BLaER1 treated with 17β-estradiol and CSF1 and Interleukin-3, amounts not matched to agents 10 nM and 100 nM (cell line): Measurements from ENCODE around the gene DOCK1.

ENCODE experiments used
- H3K27ac ChIP-seq, 11 experiments: shearing (Covaris generic); formaldehyde crosslinking; 2 replicates each; pipeline ENCODE4 v1.8.1; 2022
- H3K27me3 ChIP-seq, 11 experiments: shearing (Covaris generic); formaldehyde crosslinking; 2 replicates each; pipeline ENCODE4 v1.8.1; 2022
- H3K36me3 ChIP-seq, 11 experiments: shearing (Covaris generic); formaldehyde crosslinking; 2 replicates each; pipeline ENCODE4 v1.8.1; 2022
- H3K4me1 ChIP-seq, 10 experiments: shearing (Covaris generic); formaldehyde crosslinking; 2 replicates each; pipeline ENCODE4 v1.8.1; 2022
- H3K4me2 ChIP-seq, 11 experiments: shearing (Covaris generic); formaldehyde crosslinking; 2 replicates each; pipeline ENCODE4 v1.8.1; 2022
- H3K4me3 ChIP-seq, 10 experiments: shearing (Covaris generic); formaldehyde crosslinking; 2 replicates each; pipeline ENCODE4 v1.8.1; 2022
- H3K9ac ChIP-seq, 11 experiments: shearing (Covaris generic); formaldehyde crosslinking; 2 replicates each; pipeline ENCODE4 v1.8.1; 2022
- H3K9me3 ChIP-seq, 11 experiments: shearing (Covaris generic); formaldehyde crosslinking; replicated peaks in 1 of 11; 2 replicates each; pipeline ENCODE4 v1.8.1; 2022
- H4K20me1 ChIP-seq, 11 experiments: shearing (Covaris generic); formaldehyde crosslinking; 2 replicates each; pipeline ENCODE4 v1.8.1; 2022
- Cebpa-rat ChIP-seq, 11 experiments: shearing (Covaris generic); IDR thresholded peaks; 2 replicates each; pipeline ENCODE4 v1.8.1; 2022

Gene DOCK1

DNA sequence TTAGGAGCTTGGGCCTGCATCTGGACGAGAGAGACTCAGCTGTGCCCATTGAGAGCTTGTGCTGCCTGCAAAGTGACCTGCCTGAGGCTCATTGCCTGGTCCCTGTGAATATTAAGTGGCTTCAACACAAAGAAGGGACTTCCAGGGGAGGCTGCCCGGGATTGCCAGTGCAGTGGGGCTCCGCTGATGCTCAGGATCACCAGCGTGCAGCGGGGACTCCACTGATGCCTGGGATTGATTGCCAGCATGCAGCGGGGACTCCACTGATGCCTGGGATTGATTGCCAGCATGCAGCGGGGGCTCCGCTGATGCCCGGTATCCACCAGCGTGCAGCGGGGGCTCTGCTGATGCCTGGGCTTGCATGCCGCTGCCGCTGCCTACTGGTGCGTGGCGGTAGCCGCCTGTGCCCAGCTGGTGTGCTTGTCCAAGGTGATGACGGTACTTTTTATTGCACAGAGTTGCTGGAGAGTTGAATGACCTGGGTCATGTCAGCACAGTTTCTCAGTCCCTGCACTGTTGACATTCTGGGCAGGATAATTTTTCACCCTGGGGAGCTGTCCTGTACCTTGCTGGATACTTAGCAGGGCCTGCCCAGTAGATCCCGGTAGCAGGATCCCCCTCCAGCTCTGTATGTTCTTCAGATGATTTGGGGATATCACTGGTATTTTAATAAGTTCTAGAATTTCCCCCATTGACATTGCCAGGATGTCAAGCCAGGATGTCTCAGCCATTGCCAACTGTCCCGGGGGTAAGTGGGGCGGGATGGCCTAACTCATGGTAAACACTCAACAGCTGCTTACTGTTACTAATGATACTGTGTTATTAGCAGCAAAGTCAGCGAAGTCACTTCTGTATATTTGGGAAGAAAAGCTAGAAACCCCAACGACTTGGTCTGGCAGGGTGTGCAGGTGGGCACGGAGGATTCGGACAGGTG, 13.0 kb downstream of the DOCK1 start:
- Histone ChIP-seq H3K9ac (no peak overlapping the region), H3K27me3 (no peaks in the 10 kb centered on the region), H3K36me3 (no peaks in the 10 kb centered on the region), H3K4me3 (no peak overlapping the region), H3K9me3 (peaks cover 0 to 9% (median 0%) of the 10 kb centered on the region in 11 experiments; a peak in 4 of 22 replicates), H4K20me1 (no peaks in the 10 kb centered on the region), H3K4me2 (no peak overlapping the region), H3K27ac (no peak overlapping the region), H3K4me1 (no peaks in the 10 kb centered on the region)
- TF ChIP-seq Cebpa-rat (IDR thresholded peaks at IDR 0.05) = no peak

DNA sequence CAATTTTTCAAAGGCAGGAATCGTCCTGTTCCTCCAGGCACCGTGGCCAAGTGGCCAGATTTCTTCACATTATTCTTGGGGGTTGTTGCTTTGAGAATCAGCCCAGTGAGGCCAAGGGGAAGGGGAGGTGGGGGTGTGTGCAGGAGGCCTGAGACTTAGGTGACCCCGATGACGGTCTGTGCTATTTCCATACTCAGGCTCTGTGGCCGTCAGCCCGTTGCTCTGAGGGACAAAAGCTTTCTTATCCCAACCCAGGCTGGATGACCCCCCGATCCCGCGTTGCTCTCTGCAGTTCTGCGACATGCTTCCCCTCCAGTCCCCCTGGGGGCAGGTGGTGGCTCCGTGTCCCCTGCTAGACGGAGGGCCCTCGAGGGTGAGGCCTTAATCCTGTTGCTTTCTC, 14.2 kb downstream of the DOCK1 start:
- no peak overlapping the region for H3K9ac ChIP-seq
- H3K4me2 ChIP-seq = no peak overlapping the region
- peaks cover 0 to 9% (median 0%) of the 10 kb centered on the region in 11 experiments; a peak in 4 of 22 replicates for H3K9me3 ChIP-seq
- no peak overlapping the region for H3K27ac ChIP-seq
- H3K4me3 ChIP-seq = no peak overlapping the region
- H4K20me1 ChIP-seq = no peaks in the 10 kb centered on the region
- H3K36me3 ChIP-seq = no peaks in the 10 kb centered on the region
- no peak for TF ChIP-seq Cebpa-rat (IDR thresholded peaks at IDR 0.05)
- no peaks in the 10 kb centered on the region for H3K27me3 ChIP-seq
- no peaks in the 10 kb centered on the region for H3K4me1 ChIP-seq

DNA sequence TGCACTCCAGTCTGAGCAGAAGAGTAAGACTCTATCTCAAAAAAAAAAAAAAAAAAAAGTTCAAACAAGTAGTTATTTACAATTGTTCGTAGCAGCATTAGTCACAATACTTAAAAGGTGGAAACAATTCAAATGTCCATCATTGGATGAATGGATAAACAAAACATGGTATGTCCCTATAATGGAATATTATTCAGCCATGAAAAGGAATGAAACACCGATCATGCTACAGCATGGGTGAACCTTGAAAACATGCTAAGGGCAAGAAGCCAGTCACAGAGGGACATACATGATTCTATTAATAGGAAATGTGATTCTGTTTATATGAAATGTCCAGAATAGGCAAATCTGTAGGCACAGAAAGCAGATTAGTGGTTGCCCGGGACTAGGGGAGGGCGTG, 15.9 kb downstream of the DOCK1 start:
- Histone ChIP-seq H3K36me3 (no peaks in the 10 kb centered on the region), H3K9ac (no peak overlapping the region), H3K9me3 (peaks cover 0 to 5% (median 0%) of the 10 kb centered on the region in 11 experiments; a peak in 3 of 22 replicates), H3K27ac (no peak overlapping the region), H4K20me1 (no peaks in the 10 kb centered on the region), H3K4me3 (no peak overlapping the region), H3K4me2 (no peak overlapping the region), H3K27me3 (no peaks in the 10 kb centered on the region), H3K4me1 (no peaks in the 10 kb centered on the region)
- no peak for TF ChIP-seq Cebpa-rat (IDR thresholded peaks at IDR 0.05)

DNA sequence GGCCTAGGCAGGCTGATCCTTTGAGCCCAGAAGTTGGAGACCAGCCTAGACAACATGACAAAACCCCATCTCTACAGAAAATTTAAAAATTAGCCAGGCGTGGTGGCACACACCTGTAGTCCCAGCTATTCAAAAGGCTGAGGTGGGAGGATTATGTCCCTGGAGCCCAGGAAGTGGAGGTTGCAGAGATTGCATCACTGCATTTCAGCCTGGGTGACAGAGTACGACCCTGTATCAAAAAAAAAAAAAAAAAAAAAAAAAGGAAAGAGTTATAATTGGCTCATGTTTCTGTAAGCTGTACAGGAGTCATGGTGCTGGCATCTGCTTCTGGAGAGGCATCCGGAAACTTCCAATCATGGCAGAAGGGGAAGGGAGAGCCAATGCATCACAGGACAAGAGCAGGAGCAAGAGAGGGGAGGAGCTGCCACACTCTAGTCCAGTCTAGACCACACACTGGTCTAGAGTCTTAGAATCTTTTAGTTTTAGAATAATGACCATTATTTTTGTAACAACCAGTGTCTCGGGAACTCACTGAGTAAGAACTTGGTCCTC, 16.8 kb downstream of the DOCK1 start:
- Histone ChIP-seq H4K20me1 (no peaks in the 10 kb centered on the region), H3K4me1 (no peaks in the 10 kb centered on the region), H3K27me3 (no peaks in the 10 kb centered on the region), H3K27ac (no peak overlapping the region), H3K4me2 (no peak overlapping the region), H3K9me3 (peaks cover 0 to 5% (median 0%) of the 10 kb centered on the region in 11 experiments; a peak in 3 of 22 replicates), H3K9ac (no peak overlapping the region), H3K4me3 (no peak overlapping the region), H3K36me3 (no peaks in the 10 kb centered on the region)
- no peak for TF ChIP-seq Cebpa-rat (IDR thresholded peaks at IDR 0.05)

DNA sequence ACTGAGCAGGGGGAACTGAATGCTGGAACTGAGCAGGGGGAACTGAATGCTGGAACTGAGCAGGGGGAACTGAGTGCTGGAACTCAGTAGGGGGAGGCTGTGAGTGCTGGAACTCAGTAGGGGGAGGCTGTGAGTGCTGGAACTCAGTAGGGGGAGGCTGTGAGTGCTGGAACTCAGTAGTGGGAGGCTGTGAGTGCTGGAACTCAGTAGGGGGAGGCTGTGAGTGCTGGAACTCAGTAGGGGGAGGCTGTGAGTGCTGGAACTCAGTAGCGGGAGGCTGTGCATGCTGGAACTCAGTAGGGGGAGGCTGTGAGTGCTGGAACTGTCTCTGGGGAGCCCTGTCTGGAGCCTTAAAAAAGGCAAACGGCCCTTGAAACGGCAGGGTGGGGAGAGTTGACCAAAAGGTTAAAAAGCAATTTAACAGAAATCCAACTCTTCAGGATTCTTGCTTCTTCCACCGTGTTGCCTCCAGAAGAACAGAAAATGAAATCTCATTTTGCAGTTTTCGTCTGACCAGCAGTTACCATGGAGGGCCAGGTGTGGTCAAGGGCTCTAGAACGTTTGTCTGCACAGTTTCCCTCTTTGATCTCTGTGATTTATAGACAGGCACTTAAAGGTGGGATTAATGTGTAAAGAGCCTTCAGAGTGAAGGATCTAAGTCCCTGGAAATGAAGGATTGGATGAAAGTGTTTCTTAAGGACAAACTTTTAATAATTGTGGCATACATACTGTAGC, 19.1 kb downstream of the DOCK1 start:
- no peak for TF ChIP-seq Cebpa-rat (IDR thresholded peaks at IDR 0.05)
- Histone ChIP-seq H3K9me3 (peaks cover 0 to 4% (median 0%) of the 10 kb centered on the region in 11 experiments; a peak in 2 of 22 replicates), H4K20me1 (no peaks in the 10 kb centered on the region), H3K36me3 (no peaks in the 10 kb centered on the region), H3K27me3 (no peaks in the 10 kb centered on the region), H3K4me3 (no peak overlapping the region), H3K4me2 (no peak overlapping the region), H3K9ac (no peak overlapping the region), H3K4me1 (no peaks in the 10 kb centered on the region), H3K27ac (no peak overlapping the region)

DNA sequence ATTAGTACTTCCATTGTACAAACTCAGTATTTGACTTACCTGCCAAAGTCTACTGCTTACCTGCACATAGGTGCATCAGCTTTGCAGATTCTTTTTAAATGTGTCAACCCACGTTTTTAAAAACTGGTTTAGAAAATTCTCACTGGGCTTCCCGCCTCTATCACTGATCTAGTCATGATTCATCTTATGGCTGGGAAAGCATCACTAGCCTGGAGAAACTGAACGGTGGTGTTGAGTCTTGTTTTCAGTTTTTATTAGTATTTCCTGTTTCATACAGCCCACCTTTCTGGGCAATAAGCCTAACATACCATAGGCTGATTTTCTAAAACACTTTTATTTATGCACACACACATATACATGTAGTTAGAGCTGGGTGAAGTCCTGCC, 19.7 kb downstream of the DOCK1 start:
- no peak overlapping the region for H3K27ac ChIP-seq
- no peaks in the 10 kb centered on the region for H3K27me3 ChIP-seq
- no peaks in the 10 kb centered on the region for H3K36me3 ChIP-seq
- no peak overlapping the region for H3K9ac ChIP-seq
- H3K4me1 ChIP-seq = no peaks in the 10 kb centered on the region
- peaks cover 0 to 4% (median 0%) of the 10 kb centered on the region in 11 experiments; a peak in 2 of 22 replicates for H3K9me3 ChIP-seq
- no peak for TF ChIP-seq Cebpa-rat (IDR thresholded peaks at IDR 0.05)
- no peak overlapping the region for H3K4me3 ChIP-seq
- H4K20me1 ChIP-seq = no peaks in the 10 kb centered on the region
- H3K4me2 ChIP-seq = no peak overlapping the region

DNA sequence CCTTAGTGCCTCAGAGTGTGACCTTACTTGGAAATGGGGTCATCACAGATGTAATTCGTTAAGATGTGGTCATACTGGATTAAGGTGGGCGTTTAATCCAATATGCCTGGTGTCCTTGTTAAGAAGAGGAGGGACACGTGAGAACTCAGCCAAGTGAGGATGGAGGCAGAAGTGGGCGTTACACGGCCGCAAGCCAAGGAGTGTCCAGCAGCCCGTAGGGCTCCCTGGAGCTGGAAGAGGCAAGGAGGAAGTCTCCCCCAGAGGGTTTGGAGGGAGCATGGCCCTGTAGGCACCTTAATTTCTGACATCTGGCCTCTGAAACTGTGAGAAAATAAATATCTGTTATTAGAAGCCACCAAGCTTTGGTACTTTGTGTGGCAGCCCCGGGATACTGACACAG, 21.3 kb downstream of the DOCK1 start:
- H3K27ac ChIP-seq = no peak overlapping the region
- no peak for TF ChIP-seq Cebpa-rat (IDR thresholded peaks at IDR 0.05)
- no peaks in the 10 kb centered on the region for H3K36me3 ChIP-seq

GRCh38 chr10:126927799-126928198, 22.6 kb downstream of the DOCK1 start:
- H4K20me1 ChIP-seq = no peaks in the 10 kb centered on the region
- no peak overlapping the region for H3K4me3 ChIP-seq
- no peaks in the 10 kb centered on the region for H3K36me3 ChIP-seq
- no peak overlapping the region for H3K27ac ChIP-seq
- H3K9ac ChIP-seq = no peak overlapping the region
- no peaks in the 10 kb centered on the region for H3K9me3 ChIP-seq
- no peak overlapping the region for H3K4me2 ChIP-seq
- H3K4me1 ChIP-seq = no peaks in the 10 kb centered on the region
- no peaks in the 10 kb centered on the region for H3K27me3 ChIP-seq
- no peak for TF ChIP-seq Cebpa-rat (IDR thresholded peaks at IDR 0.05)

More for the DNA sequence above, 21.3 kb downstream of the DOCK1 start:
- H3K27me3 ChIP-seq = no peaks in the 10 kb centered on the region
- H3K9ac ChIP-seq = no peak overlapping the region
- H3K4me3 ChIP-seq = no peak overlapping the region
- H3K4me2 ChIP-seq = no peak overlapping the region
- H4K20me1 ChIP-seq = no peaks in the 10 kb centered on the region
- H3K4me1 ChIP-seq = no peaks in the 10 kb centered on the region
- no peaks in the 10 kb centered on the region for H3K9me3 ChIP-seq

GRCh38 chr10:126928274-126928673, 23.0 kb downstream of the DOCK1 start:
- H4K20me1 ChIP-seq = no peaks in the 10 kb centered on the region
- TF ChIP-seq Cebpa-rat (IDR thresholded peaks at IDR 0.05) = no peak
- no peak overlapping the region for H3K4me2 ChIP-seq

More at GRCh38 chr10:126928274-126928673, 23.0 kb downstream of the DOCK1 start:
- Histone ChIP-seq H3K36me3 (no peaks in the 10 kb centered on the region), H3K4me1 (no peaks in the 10 kb centered on the region), H3K27ac (no peak overlapping the region), H3K9ac (no peak overlapping the region), H3K4me3 (no peak overlapping the region), H3K27me3 (no peaks in the 10 kb centered on the region), H3K9me3 (no peaks in the 10 kb centered on the region)
